ENCODE measurements around the gene RPTN. TPM values are rescaled to one million over a fixed set of nuclear protein-coding genes. Genes with fewer than 3 reads are reported as not detected.
A peak's percentile ranks its signal among the peaks of the same experiment; 100 is the strongest.

RPTN gene
- total RNA-seq, 1 donor from 2014 or later, result 0.09 TPM

GRCh38 chr1:152109231-152109997 is 49.6 kb downstream of the RPTN start:
- Histone ChIP-seq H3K9ac (ENCODE audit: low read length) (no peak overlapping the region), H3K4me1 (ENCODE audit: insufficient read depth, low read length) (peaks cover 22% of the 10 kb centered on the region), H3K9me3 (ENCODE audit: insufficient read depth, low read depth, low read length) (peaks cover 15% of the 10 kb centered on the region), H3K27ac (ENCODE audit: low read depth, low read length) (no peak overlapping the region), H4K20me1 (ENCODE audit: insufficient read depth, low read length) (no peaks in the 10 kb centered on the region), H3K27me3 (ENCODE audit: insufficient read depth, low read length) (peaks cover 83% of the 10 kb centered on the region), H3K79me2 (ENCODE audit: insufficient read depth, low read length) (no peaks in the 10 kb centered on the region), H3K36me3 (ENCODE audit: insufficient read depth, low read length) (no peaks in the 10 kb centered on the region), H2AFZ (ENCODE audit: low read depth, low read length) (peak overlapping the region; percentile 14), H3K4me3 (ENCODE audit: insufficient read depth, low read depth, low read length) (peak overlapping the region; percentile 56), H3K4me2 (ENCODE audit: low read length) (peak overlapping the region; percentile 88)
- Mint-ChIP-seq H3K4me1 (ENCODE audit: low read depth, unreplicated experiment) (peaks cover 4% of the 10 kb centered on the region), H3K36me3 (ENCODE audit: low read depth, unreplicated experiment) (no peaks in the 10 kb centered on the region), H3K27ac (ENCODE audit: unreplicated experiment) (no peak overlapping the region), H3K9me3 (ENCODE audit: unreplicated experiment) (peaks cover 11% of the 10 kb centered on the region), H3K4me3 (ENCODE audit: unreplicated experiment) (no peak overlapping the region), H3K27me3 (ENCODE audit: low read depth, unreplicated experiment) (peaks cover 26% of the 10 kb centered on the region)
- FAIRE-seq (no peak), DNase-seq (ENCODE audit: low read depth) (no peak)
- TF ChIP-seq CTCF (IDR thresholded peaks at IDR 0.05; ENCODE audit: insufficient read depth, low read depth, low read length) (no peak), EZH2 (IDR thresholded peaks at IDR 0.05; ENCODE audit: insufficient read depth, low read length) (no peak)

DNA sequence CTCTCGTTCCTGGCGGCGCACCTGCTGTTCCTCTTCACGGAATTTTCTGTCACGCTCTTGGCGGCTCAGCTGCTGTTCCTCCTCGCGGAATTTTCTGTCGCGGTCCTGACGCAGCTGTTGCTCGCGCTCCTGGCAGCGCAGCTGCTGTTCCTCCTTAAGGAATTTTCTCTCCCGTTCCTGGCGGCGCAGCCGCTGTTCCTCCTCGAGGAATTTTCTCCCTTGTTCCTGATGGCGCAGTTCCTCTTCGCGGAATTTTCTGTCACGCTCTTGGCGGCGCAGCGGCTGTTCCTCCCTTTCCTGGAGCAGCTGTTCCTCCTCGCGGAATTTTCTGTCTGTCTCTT is 50.2 kb downstream of the RPTN start:
- peak; percentile 24 for TF ChIP-seq EZH2 (IDR thresholded peaks at IDR 0.05; ENCODE audit: insufficient read depth, low read length)
- no peak for TF ChIP-seq CTCF (IDR thresholded peaks at IDR 0.05; ENCODE audit: insufficient read depth, low read depth, low read length)
- DNase-seq (ENCODE audit: low read depth) (no peak), FAIRE-seq (no peak)
- Mint-ChIP-seq H3K27ac (ENCODE audit: unreplicated experiment) (no peak overlapping the region), H3K4me3 (ENCODE audit: unreplicated experiment) (no peak overlapping the region), H3K27me3 (ENCODE audit: low read depth, unreplicated experiment) (peaks cover 27% of the 10 kb centered on the region), H3K9me3 (ENCODE audit: unreplicated experiment) (peaks cover 11% of the 10 kb centered on the region), H3K36me3 (ENCODE audit: low read depth, unreplicated experiment) (no peaks in the 10 kb centered on the region), H3K4me1 (ENCODE audit: low read depth, unreplicated experiment) (peaks cover 4% of the 10 kb centered on the region)
- peaks cover 77% of the 10 kb centered on the region for H3K27me3 ChIP-seq (ENCODE audit: insufficient read depth, low read length)
- H2AFZ ChIP-seq (ENCODE audit: low read depth, low read length), result no peak overlapping the region
- no peaks in the 10 kb centered on the region for H4K20me1 ChIP-seq (ENCODE audit: insufficient read depth, low read length)
- H3K9me3 ChIP-seq (ENCODE audit: insufficient read depth, low read depth, low read length), result peaks cover 15% of the 10 kb centered on the region
- no peak overlapping the region for H3K27ac ChIP-seq (ENCODE audit: low read depth, low read length)
- peak overlapping the region; percentile 88 for H3K4me2 ChIP-seq (ENCODE audit: low read length)
- H3K9ac ChIP-seq (ENCODE audit: low read length), result no peak overlapping the region
- peaks cover 22% of the 10 kb centered on the region for H3K4me1 ChIP-seq (ENCODE audit: insufficient read depth, low read length)
- no peak overlapping the region for H3K4me3 ChIP-seq (ENCODE audit: insufficient read depth, low read depth, low read length)
- no peaks in the 10 kb centered on the region for H3K36me3 ChIP-seq (ENCODE audit: insufficient read depth, low read length)
- no peaks in the 10 kb centered on the region for H3K79me2 ChIP-seq (ENCODE audit: insufficient read depth, low read length)
